OCI-LY7 (cell line): ENCODE measurements around the gene RNF115.

Experiments
- CTCF ChIP-seq: fragments of 200-600 bp; sonication (generic); conservative IDR thresholded peaks from 2 replicates; pipeline ENCODE4 v1.5.1; 2014; ENCODE audit warnings: mild to moderate bottlenecking, antibody characterized with exemption, low read length, moderate library complexity, mixed read lengths
- EZH2phosphoT487 ChIP-seq: fragments of 200-600 bp; sonication (generic); IDR thresholded peaks from 2 replicates; pipeline ENCODE4 v1.6.1; 2018; ENCODE audit warnings: low read depth, borderline replicate concordance, mild to moderate bottlenecking, mixed run types, antibody characterized with exemption, low read length, moderate library complexity, mixed read lengths

DNA sequence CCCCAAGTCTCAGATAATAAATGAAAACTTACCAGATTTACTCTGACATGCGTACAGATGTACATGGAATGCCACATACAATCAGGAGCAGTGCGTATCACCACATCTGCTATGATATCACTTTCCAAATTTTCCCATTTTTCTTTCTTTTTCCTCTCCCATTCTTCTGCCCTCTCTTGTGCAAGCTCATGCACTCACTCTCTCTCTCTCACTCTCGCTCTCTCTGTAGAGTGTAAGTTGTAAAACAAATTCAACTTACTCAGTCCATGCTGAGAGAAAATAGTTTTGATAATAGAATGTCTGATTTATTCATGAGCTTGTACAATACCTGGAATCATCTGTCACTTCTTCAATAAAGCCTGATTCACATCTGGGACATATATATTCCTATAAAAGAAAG, 35.3 kb downstream of the RNF115 start:
- TF ChIP-seq CTCF, result no peak
- TF ChIP-seq EZH2phosphoT487, result no peak
